Endothelial cell of umbilical vein (primary cell): ENCODE measurements around the gene TOP2A. TPM values are rescaled to one million over a fixed set of nuclear protein-coding genes. Genes with fewer than 3 reads are reported as not detected.

Experiments
- BruUV-seq: library from RNA; stranded (reverse); fragments of 400-500 nt; replicated peaks from 2 replicates; lab custom pipeline; 2021; lab: Mats Ljungman, UMichigan
- CTCF ChIA-PET: fragments of 300-600, 350-600 bp; sonication (Branson Sonifier 250); formaldehyde crosslinking; loops from one replicate; lab custom pipeline; 2021; ENCODE audit warnings: antibody characterized with exemption, inconsistent platforms; lab: Charles Lee
- POLR2A ChIA-PET: fragments of 300-600, 350-600 bp; sonication (Branson Sonifier 250); formaldehyde crosslinking; loops from one replicate; lab custom pipeline; 2021; ENCODE audit warnings: antibody characterized with exemption, inconsistent platforms; lab: Charles Lee
- DNase-seq: peaks from one replicate; pipeline ENCODE4 v3.0.0-alpha.2; 2011; ENCODE audit warnings: low read depth, low spot score
- FAIRE-seq: peaks from 2 replicates; lab custom pipeline; 2011; peaks lifted over from hg19 to GRCh38; lab: Jason Lieb, UNC
- H2AFZ ChIP-seq: 2 replicates; pipeline ENCODE4 v1.6.0; 2012; ENCODE audit warnings: low read depth, low read length, control low read depth, inconsistent platforms
- H3K27ac ChIP-seq: 2 replicates; pipeline ENCODE4 v1.5.1; 2011; ENCODE audit warnings: low read depth, mild to moderate bottlenecking, control low read depth, low read length, moderate library complexity; ENCODE audit not compliant: insufficient read depth
- H3K27me3 ChIP-seq, 2 experiments: 2 replicates each; pipeline versions ENCODE4 v1.6.0 to v1.6.1; 2011; ENCODE audit warnings: low read length in 2 of 2, mixed read lengths in 1 of 2; ENCODE audit not compliant: control insufficient read depth in 2 of 2, insufficient read depth in 2 of 2
- H3K36me3 ChIP-seq, 2 experiments: 2 replicates in 1 of 2; 3 replicates in 1 of 2; pipeline ENCODE4 v1.5.1; 2011; ENCODE audit warnings: low read length in 2 of 2, mild to moderate bottlenecking in 1 of 2, moderate library complexity in 1 of 2; ENCODE audit not compliant: control insufficient read depth in 2 of 2, insufficient read depth in 2 of 2; ENCODE audit errors: extremely low read depth in 1 of 2
- H3K4me1 ChIP-seq: 3 replicates; pipeline ENCODE4 v1.5.1; 2011; ENCODE audit warnings: mild to moderate bottlenecking, low read length; ENCODE audit not compliant: control insufficient read depth, insufficient read depth; ENCODE audit errors: extremely low read depth
- H3K4me2 ChIP-seq: 2 replicates; pipeline ENCODE4 v1.6.1; 2011; ENCODE audit warnings: low read length, control low read depth, mixed read lengths; ENCODE audit not compliant: insufficient read depth
- H3K4me3 ChIP-seq, 3 experiments: fragments of 200-600 bp in 1 of 3; sonication (generic), shearing (Covaris generic) in 1 of 3; replicated peaks in 1 of 3; 2 replicates each; pipeline ENCODE4 v1.5.1; 2011 to 2016; ENCODE audit warnings: control low read depth in 3 of 3, low read length in 3 of 3, mild to moderate bottlenecking in 2 of 3, inconsistent platforms in 1 of 3, low read depth in 1 of 3, moderate library complexity in 1 of 3; ENCODE audit not compliant: insufficient read depth in 1 of 3
- H3K79me2 ChIP-seq: 2 replicates; pipeline ENCODE4 v1.6.0; 2012; ENCODE audit warnings: low read length, inconsistent platforms; ENCODE audit not compliant: control insufficient read depth, insufficient read depth
- H3K9ac ChIP-seq: replicated peaks from 2 replicates; pipeline ENCODE3; 2011; ENCODE audit warnings: low read length, control low read depth; ENCODE audit not compliant: insufficient read depth; ENCODE audit errors: extremely low read depth
- H3K9me1 ChIP-seq: replicated peaks from 3 replicates; pipeline ENCODE4 v1.6.0; 2011; ENCODE audit warnings: mild to moderate bottlenecking, low read length; ENCODE audit not compliant: control insufficient read depth, insufficient read depth; ENCODE audit errors: extremely low read depth
- H3K9me3 ChIP-seq: replicated peaks from 2 replicates; pipeline ENCODE4 v1.5.1; 2012; ENCODE audit warnings: low read length, inconsistent platforms; ENCODE audit not compliant: control insufficient read depth, insufficient read depth
- H4K20me1 ChIP-seq: replicated peaks from 2 replicates; pipeline ENCODE3; 2011; ENCODE audit warnings: mild to moderate bottlenecking, low read length; ENCODE audit not compliant: control insufficient read depth, insufficient read depth; ENCODE audit errors: extremely low read depth
- EZH2 ChIP-seq: IDR thresholded peaks from 2 replicates; pipeline ENCODE4 v1.6.1; 2012; ENCODE audit warnings: borderline replicate concordance, low read depth, mild to moderate bottlenecking, moderate library complexity, low read length, inconsistent platforms; ENCODE audit not compliant: severe bottlenecking
- FOS ChIP-seq: IDR thresholded peaks from 2 replicates; pipeline ENCODE4 v1.6.1; 2011; ENCODE audit warnings: mild to moderate bottlenecking, low read length, moderate library complexity, borderline replicate concordance; ENCODE audit not compliant: insufficient read depth
- GATA2 ChIP-seq: IDR thresholded peaks from 2 replicates; pipeline ENCODE4 v1.7.0; 2011; ENCODE audit warnings: low read depth, mild to moderate bottlenecking, moderate library complexity, mixed read lengths, low read length; ENCODE audit not compliant: insufficient read length, insufficient read depth
- JUN ChIP-seq: IDR thresholded peaks from 2 replicates; pipeline ENCODE4 v1.6.1; 2011; ENCODE audit warnings: borderline replicate concordance, low read depth; ENCODE audit not compliant: insufficient read length, insufficient read depth
- MYC ChIP-seq: IDR thresholded peaks from one replicate; pipeline ENCODE4 v1.6.1; 2011; ENCODE audit warnings: mild to moderate bottlenecking, low read depth, low read length
- POLR2A ChIP-seq: IDR thresholded peaks from 2 replicates; pipeline ENCODE4 v1.6.1; 2012; ENCODE audit warnings: low read depth, mild to moderate bottlenecking, control low read depth, low read length
- POLR2AphosphoS5 ChIP-seq: IDR thresholded peaks from 2 replicates; pipeline ENCODE4 v1.6.1; 2012; ENCODE audit warnings: low read depth, mild to moderate bottlenecking, control low read depth, low read length, moderate library complexity; ENCODE audit not compliant: insufficient read depth
- dilution Hi-C: fragments of 300-500 bp; cut with MboI; formaldehyde crosslinking; loops from one replicate; pipeline ENCODE4 v1.15.0; 2019; ENCODE audit warnings: low sequenced_read_pairs; ENCODE audit not compliant: extremely low pct_ligation_motif_present
- intact Hi-C: fragments of 100-400 bp; cut with micrococcal nuclease; formaldehyde crosslinking; loops from one replicate; pipeline ENCODE4 v1.10.0; 2022
- polyA plus RNA-seq, 4 experiments: library from polyadenylated mRNA; depleted of rRNA in 3 of 4; stranded (reverse) in 3 of 4; unstranded in 1 of 4; fragments of >200 nt; gene quantifications; 2 replicates each; pipeline versions ENCODE4 v1.2.1 to v1.2.3, GENCODE V29; 2011 to 2012; ENCODE audit warnings: missing spikeins in 1 of 4
- total RNA-seq: library from RNA; stranded (reverse); gene quantifications from 2 replicates; pipeline ENCODE4 v1.2.3, GENCODE V29; 2021
- TF ChIP-seq, protein P1 (sequence below): IDR thresholded peaks from 2 replicates; pipeline ENCODE4 v1.6.1; 2011; ENCODE audit not compliant: insufficient read depth, insufficient read length
- TF ChIP-seq, protein P2 (sequence below), 2 donors: IDR thresholded peaks; 1 replicate in 1 of 2; 2 replicates in 1 of 2; pipeline ENCODE4 v1.5.1; 2011; ENCODE audit warnings: low read length in 2 of 2, mild to moderate bottlenecking in 2 of 2, moderate library complexity in 2 of 2, control low read depth in 1 of 2, inconsistent platforms in 1 of 2, low read depth in 1 of 2; ENCODE audit not compliant: insufficient read depth in 1 of 2; ENCODE audit errors: extremely low read depth in 1 of 2

The TOP2A gene
- total and polyA plus RNA-seq, 2 donors (not counting 3 experiments of a cell fraction or from before 2014, with no cell fraction given), result 31.3 to 160 TPM

DNA sequence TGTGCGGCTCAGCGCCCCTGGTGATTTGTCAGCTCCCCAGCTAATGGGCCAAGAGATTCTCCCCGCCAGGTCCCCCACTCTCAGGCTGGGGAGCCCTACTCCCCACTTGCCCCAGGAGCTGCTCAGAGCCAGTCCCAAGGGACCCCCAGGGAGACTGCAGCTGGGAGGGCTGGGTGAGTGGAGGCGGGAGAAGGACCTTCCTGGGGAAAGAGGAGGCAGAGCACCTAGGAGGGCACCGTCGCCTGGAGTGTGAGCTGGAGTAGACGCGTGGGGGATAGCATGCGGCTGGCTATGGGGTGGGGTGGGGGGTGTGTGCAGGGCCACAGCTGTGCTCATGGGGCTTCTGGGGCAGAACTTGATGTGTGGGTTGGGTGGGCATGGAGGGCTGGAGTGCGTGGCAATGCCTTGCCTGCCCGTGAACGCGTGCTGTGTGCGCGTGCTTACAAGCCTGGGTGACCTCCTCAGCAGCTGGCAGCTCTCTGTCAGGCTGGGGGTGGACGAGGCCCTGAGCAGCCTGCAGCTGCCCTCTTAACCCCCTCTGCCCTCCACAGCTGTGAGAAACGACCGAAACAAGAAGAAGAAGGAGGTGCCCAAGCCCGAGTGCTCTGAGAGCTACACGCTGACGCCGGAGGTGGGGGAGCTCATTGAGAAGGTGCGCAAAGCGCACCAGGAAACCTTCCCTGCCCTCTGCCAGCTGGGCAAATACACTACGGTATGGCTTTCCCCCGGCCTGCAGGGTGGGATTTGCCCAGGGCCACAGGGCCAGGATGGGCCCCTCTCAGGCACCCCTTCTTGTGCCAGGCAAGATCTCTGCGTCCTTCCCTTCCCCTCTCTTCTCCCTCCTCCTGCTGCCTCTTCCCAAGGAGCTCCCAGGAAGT is 66.1 kb downstream of the TOP2A start:
- no peak overlapping the region for H3K9ac ChIP-seq
- H4K20me1 ChIP-seq, result no peaks in the 10 kb centered on the region
- no peaks in the 10 kb centered on the region for H3K9me1 ChIP-seq
- intact Hi-C loops (no loop called here), dilution Hi-C loops (no loop called here)
- no peak for DNase-seq
- ChIA-PET POLR2A (no interaction called here), CTCF (interaction anchor here (1.0 to 18.3 kb wide), 7 partner anchors 28 to 208 kb away, joined by 3 to 530 read pairs (median 4); partner anchors contain the start of gene RARA)
- no peaks in the 10 kb centered on the region for H3K9me3 ChIP-seq
- BruUV-seq, result no TSS peak
- no peak overlapping the region for H3K4me2 ChIP-seq
- H3K4me3 ChIP-seq, result no peak overlapping the region
- no peak overlapping the region for H3K27ac ChIP-seq
- peaks cover 6 to 51% of the 10 kb centered on the region in 2 experiments for H3K36me3 ChIP-seq
- peaks cover 38% of the 10 kb centered on the region for H3K79me2 ChIP-seq
- peaks cover 39% of the 10 kb centered on the region for H3K4me1 ChIP-seq
- no peak for TF ChIP-seq EZH2
- TF ChIP-seq, protein P1, sequence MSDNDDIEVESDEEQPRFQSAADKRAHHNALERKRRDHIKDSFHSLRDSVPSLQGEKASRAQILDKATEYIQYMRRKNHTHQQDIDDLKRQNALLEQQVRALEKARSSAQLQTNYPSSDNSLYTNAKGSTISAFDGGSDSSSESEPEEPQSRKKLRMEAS, result no peak
- TF ChIP-seq JUN, result no peak
- no peak for TF ChIP-seq GATA2
- TF ChIP-seq POLR2AphosphoS5, result no peak
- TF ChIP-seq, protein P2, sequence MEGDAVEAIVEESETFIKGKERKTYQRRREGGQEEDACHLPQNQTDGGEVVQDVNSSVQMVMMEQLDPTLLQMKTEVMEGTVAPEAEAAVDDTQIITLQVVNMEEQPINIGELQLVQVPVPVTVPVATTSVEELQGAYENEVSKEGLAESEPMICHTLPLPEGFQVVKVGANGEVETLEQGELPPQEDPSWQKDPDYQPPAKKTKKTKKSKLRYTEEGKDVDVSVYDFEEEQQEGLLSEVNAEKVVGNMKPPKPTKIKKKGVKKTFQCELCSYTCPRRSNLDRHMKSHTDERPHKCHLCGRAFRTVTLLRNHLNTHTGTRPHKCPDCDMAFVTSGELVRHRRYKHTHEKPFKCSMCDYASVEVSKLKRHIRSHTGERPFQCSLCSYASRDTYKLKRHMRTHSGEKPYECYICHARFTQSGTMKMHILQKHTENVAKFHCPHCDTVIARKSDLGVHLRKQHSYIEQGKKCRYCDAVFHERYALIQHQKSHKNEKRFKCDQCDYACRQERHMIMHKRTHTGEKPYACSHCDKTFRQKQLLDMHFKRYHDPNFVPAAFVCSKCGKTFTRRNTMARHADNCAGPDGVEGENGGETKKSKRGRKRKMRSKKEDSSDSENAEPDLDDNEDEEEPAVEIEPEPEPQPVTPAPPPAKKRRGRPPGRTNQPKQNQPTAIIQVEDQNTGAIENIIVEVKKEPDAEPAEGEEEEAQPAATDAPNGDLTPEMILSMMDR (IDR thresholded peaks at IDR 0.05; ENCODE audit: extremely low read depth in 1 of 2, insufficient read depth in 1 of 2, low read depth in 1 of 2, low read length in 2 of 2), result no peak
- no peak for TF ChIP-seq MYC
- TF ChIP-seq POLR2A, result no peak
- no peak for TF ChIP-seq FOS
- no peaks in the 10 kb centered on the region for H3K27me3 ChIP-seq
- no peak for FAIRE-seq
- H2AFZ ChIP-seq, result no peak overlapping the region
